SK-N-SH (cell line): ENCODE measurements around the gene DIS3L2. TPM values are rescaled to one million over a fixed set of nuclear protein-coding genes. Genes with fewer than 3 reads are reported as not detected.

Source experiments
- CTCF ChIA-PET: fragments of 300-600, 350-600 bp; formaldehyde crosslinking; extraction: SDS; loops from one replicate; lab custom pipeline; 2021; lab: Yijun Ruan, JAX
- POLR2A ChIA-PET: fragments of 350-600 bp; sonication (Branson Sonifier 250); formaldehyde crosslinking; extraction: SDS; loops from one replicate; lab custom pipeline; 2020; ENCODE audit warnings: antibody characterized with exemption, inconsistent platforms; lab: Yijun Ruan, JAX
- DNase-seq: peaks from one replicate; pipeline ENCODE4 v3.0.0; 2012
- H2AFZ ChIP-seq: fragments of 200-600 bp; sonication (generic); 2 replicates; pipeline ENCODE4 v1.8.1; 2016; ENCODE audit warnings: antibody characterized with exemption, mild to moderate bottlenecking, low read depth
- H3F3A ChIP-seq: fragments of 200-600 bp; sonication (generic); replicated peaks from 2 replicates; pipeline ENCODE3; 2016; ENCODE audit warnings: antibody characterized with exemption, mild to moderate bottlenecking; ENCODE audit not compliant: insufficient read depth
- H3K27ac ChIP-seq, 2 experiments: fragments of 200-500 bp in 1 of 2; fragments of 200-600 bp in 1 of 2; sonication (Bioruptor generic) in 1 of 2; sonication (generic), shearing (Covaris generic) in 1 of 2; 2 replicates each; pipeline versions ENCODE4 v1.5.1 to v1.6.1; 2014 to 2016; ENCODE audit warnings: low read depth in 2 of 2, inconsistent platforms in 1 of 2, low read length in 1 of 2, mild to moderate bottlenecking in 1 of 2, mixed read lengths in 1 of 2
- H3K27me3 ChIP-seq: fragments of 200-600 bp; sonication (generic), shearing (Covaris generic); 2 replicates; pipeline ENCODE4 v1.6.1; 2016; ENCODE audit warnings: mixed run types; ENCODE audit not compliant: insufficient read depth
- H3K36me3 ChIP-seq, 2 experiments: fragments of 200-500 bp in 1 of 2; fragments of 200-600 bp in 1 of 2; sonication (Bioruptor generic) in 1 of 2; sonication (generic) in 1 of 2; replicated peaks in 1 of 2; 2 replicates each; pipeline versions ENCODE3 to v1.5.1; 2014 to 2016; ENCODE audit warnings: low read length in 1 of 2, mild to moderate bottlenecking in 1 of 2; ENCODE audit not compliant: insufficient read depth in 2 of 2, control insufficient read depth in 1 of 2
- H3K4me1 ChIP-seq, 2 experiments: fragments of 200-500 bp in 1 of 2; fragments of 200-600 bp in 1 of 2; sonication (Bioruptor generic) in 1 of 2; sonication (generic), shearing (Covaris generic) in 1 of 2; 2 replicates each; pipeline versions ENCODE4 v1.5.1 to v1.6.1; 2014 to 2016; ENCODE audit warnings: low read depth in 1 of 2, low read length in 1 of 2, mixed run types in 1 of 2; ENCODE audit not compliant: insufficient read depth in 2 of 2, control insufficient read depth in 1 of 2
- H3K4me2 ChIP-seq: fragments of 200-600 bp; sonication (generic), shearing (Covaris generic); 2 replicates; pipeline ENCODE4 v1.6.1; 2017; ENCODE audit warnings: mixed run types
- H3K4me3 ChIP-seq, 2 experiments: fragments of 200-500 bp in 1 of 2; fragments of 200-600 bp in 1 of 2; sonication (Bioruptor generic) in 1 of 2; sonication (generic), shearing (Covaris generic) in 1 of 2; 2 replicates each; pipeline versions ENCODE4 v1.5.1 to v1.8.1; 2014 to 2016; ENCODE audit warnings: low read depth in 2 of 2, inconsistent platforms in 1 of 2, low read length in 1 of 2, mild to moderate bottlenecking in 1 of 2, mixed read lengths in 1 of 2, moderate library complexity in 1 of 2
- H3K79me2 ChIP-seq: fragments of 200-600 bp; sonication (generic); 2 replicates; pipeline ENCODE4 v1.8.1; 2017; ENCODE audit warnings: mild to moderate bottlenecking; ENCODE audit not compliant: insufficient read depth
- H3K9ac ChIP-seq: fragments of 200-600 bp; sonication (generic); 2 replicates; pipeline ENCODE4 v1.6.1; 2017; ENCODE audit warnings: mixed run types
- H3K9me2 ChIP-seq: fragments of 200-600 bp; sonication (generic); 2 replicates; pipeline ENCODE4 v1.6.1; 2017; ENCODE audit warnings: mixed run types
- H3K9me3 ChIP-seq: fragments of 200-600 bp; sonication (generic); 2 replicates; pipeline ENCODE4 v1.6.1; 2017; ENCODE audit warnings: mixed run types, mild to moderate bottlenecking, moderate library complexity
- H4K20me1 ChIP-seq: fragments of 200-600 bp; sonication (generic); 2 replicates; pipeline ENCODE4 v1.6.1; 2017; ENCODE audit warnings: mild to moderate bottlenecking, mixed run types; ENCODE audit not compliant: insufficient read depth
- EP300 ChIP-seq, 2 experiments: IDR thresholded peaks; 2 replicates each; pipeline versions ENCODE4 v1.4.0 to v1.6.1; 2012; ENCODE audit warnings: borderline replicate concordance in 1 of 2, low read depth in 1 of 2, low read length in 1 of 2
- EZH2phosphoT487 ChIP-seq: fragments of 200-600 bp; sonication (generic); IDR thresholded peaks from 2 replicates; pipeline ENCODE4 v1.6.1; 2017; ENCODE audit warnings: low read depth, mixed run types, mild to moderate bottlenecking, antibody characterized with exemption, moderate library complexity, borderline replicate concordance
- FOXM1 ChIP-seq: IDR thresholded peaks from 2 replicates; pipeline ENCODE4 v1.4.0; 2012; ENCODE audit warnings: low read depth, mild to moderate bottlenecking
- JUND ChIP-seq: IDR thresholded peaks from 2 replicates; pipeline ENCODE4 v1.4.0; 2012
- RAD21 ChIP-seq: IDR thresholded peaks from 2 replicates; pipeline ENCODE4 v1.6.1; 2012; ENCODE audit warnings: mild to moderate bottlenecking, low read length
- RCOR1 ChIP-seq: fragments of 150-350 bp; IDR thresholded peaks from 2 replicates; pipeline ENCODE4 v1.6.1; 2017; ENCODE audit warnings: antibody characterized with exemption, low read length
- RXRA ChIP-seq: IDR thresholded peaks from 2 replicates; pipeline ENCODE4 v1.4.0; 2012; ENCODE audit warnings: low read depth, mild to moderate bottlenecking, borderline replicate concordance
- YY1 ChIP-seq: IDR thresholded peaks from 2 replicates; pipeline ENCODE4 v1.4.0; 2012; ENCODE audit warnings: low read depth, mild to moderate bottlenecking
- WGBS: methylation state at CpG from one replicate; pipeline ENCODE4 v1.1.6; 2017; ENCODE audit warnings: low lambda C conversion rate; 5-methylcytosine and 5-hydroxymethylcytosine counted together
- polyA plus RNA-seq, 3 experiments: library from polyadenylated mRNA; depleted of rRNA; stranded (reverse); fragments of >200 nt; gene quantifications; 2 replicates each; pipeline ENCODE4 v1.2.3, GENCODE V29; 2012
- TF ChIP-seq, protein P1 (sequence below): IDR thresholded peaks from 2 replicates; pipeline ENCODE4 v1.4.0; 2012; ENCODE audit warnings: low read depth, borderline replicate concordance
- TF ChIP-seq, protein P2 (sequence below): IDR thresholded peaks from 2 replicates; pipeline ENCODE4 v1.4.0; 2012; ENCODE audit warnings: low read depth, borderline replicate concordance

The DIS3L2 gene
- polyA plus RNA-seq, 1 of the 3 experiments (the other 2 are of a cell fraction), result 17.9 TPM

DNA sequence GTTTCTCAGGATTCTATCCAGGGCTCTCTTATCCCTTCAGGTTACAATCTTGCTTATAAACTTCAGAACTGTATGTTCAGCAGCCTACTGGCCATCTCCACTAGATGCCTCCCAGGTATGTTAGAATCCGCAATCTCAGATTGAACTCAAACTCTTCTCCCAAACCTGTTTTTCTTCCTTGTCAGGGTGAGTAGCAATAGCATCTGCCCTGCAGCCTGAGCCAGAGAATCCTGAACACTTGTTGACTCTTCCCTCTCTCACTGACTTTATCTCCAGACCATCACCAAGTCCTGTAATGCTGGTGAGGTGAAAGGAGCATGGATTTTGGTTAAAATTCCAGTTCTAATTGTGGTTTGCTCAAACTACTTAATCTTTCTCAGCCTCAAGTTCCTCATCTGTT is 334.5 kb downstream of the DIS3L2 start:
- CTCF ChIA-PET, result no interaction called here
- no peak overlapping the region for H3K27ac ChIP-seq
- H2AFZ ChIP-seq, result no peak overlapping the region
- no peaks in the 10 kb centered on the region for H3K79me2 ChIP-seq
- 100% methylated on average over 1 of the region's 1 CpG for WGBS
- no peak for TF ChIP-seq EP300 (IDR thresholded peaks at IDR 0.05; ENCODE audit: borderline replicate concordance in 1 of 2, low read depth in 1 of 2, low read length in 1 of 2)
- H3K9me3 ChIP-seq, result no peaks in the 10 kb centered on the region
- no peaks in the 10 kb centered on the region for H3F3A ChIP-seq
- no peak overlapping the region for H3K4me2 ChIP-seq
- peaks cover 0 to 3% of the 10 kb centered on the region in 2 experiments; a peak in 1 of 4 replicates for H3K4me1 ChIP-seq
- no peaks in the 10 kb centered on the region for H3K27me3 ChIP-seq
- POLR2A ChIA-PET, result no interaction called here
- H3K9me2 ChIP-seq, result no peaks in the 10 kb centered on the region
- no peak overlapping the region for H3K9ac ChIP-seq
- no peaks in the 10 kb centered on the region for H4K20me1 ChIP-seq
- no peak overlapping the region for H3K4me3 ChIP-seq
- no peak for DNase-seq
- peaks cover 0 to 11% of the 10 kb centered on the region in 2 experiments for H3K36me3 ChIP-seq

DNA sequence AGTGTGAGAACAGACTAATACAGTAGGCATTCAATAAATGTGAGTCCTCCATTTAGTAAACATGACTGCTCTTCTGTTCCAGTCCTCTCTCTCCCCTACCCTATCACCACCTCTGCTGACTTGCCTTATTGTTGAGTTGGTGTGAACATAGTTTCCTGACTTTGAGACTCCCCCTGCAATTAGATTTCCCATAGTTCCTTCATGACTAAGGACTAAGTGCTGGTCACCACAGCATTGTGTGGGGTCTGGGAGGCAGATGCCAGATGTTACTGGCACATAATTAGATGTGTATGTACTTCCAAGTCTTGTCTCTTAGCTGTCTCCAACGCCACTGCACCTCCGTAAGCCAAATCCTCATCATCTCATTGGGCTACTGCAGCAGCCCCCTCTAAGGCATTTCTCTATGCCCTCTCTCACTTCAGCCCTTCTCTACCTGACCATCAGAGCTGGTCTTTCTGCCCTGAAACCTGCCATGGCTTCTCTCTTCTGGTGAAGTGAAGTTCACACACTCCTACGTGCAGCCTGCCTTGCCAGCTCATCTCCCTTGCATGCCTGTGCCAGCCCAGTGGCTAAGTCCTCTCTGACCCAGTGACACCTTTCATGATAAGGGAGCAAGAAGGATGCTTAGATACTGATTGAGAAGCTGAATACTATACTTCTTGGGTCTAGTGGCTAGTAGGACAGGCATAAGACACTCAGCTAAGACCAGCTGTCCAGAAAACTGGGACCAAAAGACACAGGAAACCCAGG is 335.4 kb downstream of the DIS3L2 start:
- POLR2A ChIA-PET, result no interaction called here
- no peak for DNase-seq
- no peaks in the 10 kb centered on the region for H3F3A ChIP-seq
- no peaks in the 10 kb centered on the region for H3K79me2 ChIP-seq
- H3K27ac ChIP-seq, result no peak overlapping the region
- no peak overlapping the region for H3K4me3 ChIP-seq
- CTCF ChIA-PET, result interaction anchor here (0.9 to 1.5 kb wide), 3 partner anchors 9 to 35 kb away, joined by 3 to 5 read pairs (median 3); no protein-coding TSS in a partner anchor
- H3K4me1 ChIP-seq, result peaks cover 0 to 3% of the 10 kb centered on the region in 2 experiments; a peak in 1 of 4 replicates
- no peaks in the 10 kb centered on the region for H3K27me3 ChIP-seq
- H3K9me3 ChIP-seq, result no peaks in the 10 kb centered on the region
- TF ChIP-seq, protein P1, sequence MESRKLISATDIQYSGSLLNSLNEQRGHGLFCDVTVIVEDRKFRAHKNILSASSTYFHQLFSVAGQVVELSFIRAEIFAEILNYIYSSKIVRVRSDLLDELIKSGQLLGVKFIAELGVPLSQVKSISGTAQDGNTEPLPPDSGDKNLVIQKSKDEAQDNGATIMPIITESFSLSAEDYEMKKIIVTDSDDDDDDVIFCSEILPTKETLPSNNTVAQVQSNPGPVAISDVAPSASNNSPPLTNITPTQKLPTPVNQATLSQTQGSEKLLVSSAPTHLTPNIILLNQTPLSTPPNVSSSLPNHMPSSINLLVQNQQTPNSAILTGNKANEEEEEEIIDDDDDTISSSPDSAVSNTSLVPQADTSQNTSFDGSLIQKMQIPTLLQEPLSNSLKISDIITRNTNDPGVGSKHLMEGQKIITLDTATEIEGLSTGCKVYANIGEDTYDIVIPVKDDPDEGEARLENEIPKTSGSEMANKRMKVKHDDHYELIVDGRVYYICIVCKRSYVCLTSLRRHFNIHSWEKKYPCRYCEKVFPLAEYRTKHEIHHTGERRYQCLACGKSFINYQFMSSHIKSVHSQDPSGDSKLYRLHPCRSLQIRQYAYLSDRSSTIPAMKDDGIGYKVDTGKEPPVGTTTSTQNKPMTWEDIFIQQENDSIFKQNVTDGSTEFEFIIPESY, result no peak
- no peak for TF ChIP-seq RAD21
- TF ChIP-seq RXRA, result no peak
- no peak for TF ChIP-seq FOXM1
- no peak for TF ChIP-seq RCOR1
- TF ChIP-seq YY1, result no peak
- TF ChIP-seq, protein P2, sequence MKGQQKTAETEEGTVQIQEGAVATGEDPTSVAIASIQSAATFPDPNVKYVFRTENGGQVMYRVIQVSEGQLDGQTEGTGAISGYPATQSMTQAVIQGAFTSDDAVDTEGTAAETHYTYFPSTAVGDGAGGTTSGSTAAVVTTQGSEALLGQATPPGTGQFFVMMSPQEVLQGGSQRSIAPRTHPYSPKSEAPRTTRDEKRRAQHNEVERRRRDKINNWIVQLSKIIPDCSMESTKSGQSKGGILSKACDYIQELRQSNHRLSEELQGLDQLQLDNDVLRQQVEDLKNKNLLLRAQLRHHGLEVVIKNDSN, result no peak
- TF ChIP-seq JUND, result no peak
- TF ChIP-seq EZH2phosphoT487, result no peak
- no peaks in the 10 kb centered on the region for H4K20me1 ChIP-seq
- 97% methylated on average over 3 of the region's 3 CpGs for WGBS
- no peak overlapping the region for H3K4me2 ChIP-seq
- H2AFZ ChIP-seq, result no peak overlapping the region
- H3K9me2 ChIP-seq, result no peaks in the 10 kb centered on the region
- H3K9ac ChIP-seq, result no peak overlapping the region
- peaks cover 0 to 11% of the 10 kb centered on the region in 2 experiments for H3K36me3 ChIP-seq
